CD14-positive monocyte (primary cell): Measurements from ENCODE around the gene CHMP2A. TPM values are rescaled to one million over a fixed set of nuclear protein-coding genes. Genes with fewer than 3 reads are reported as not detected.
"Not testable (repeated sequence)": the region's sequence is repeated elsewhere in the genome, so short reads cannot be mapped to it uniquely, and the experiment has no call there.

ENCODE experiments used
- DNase-seq, 3 donors: peaks; one replicate each; pipeline ENCODE4 v3.0.0-alpha.2; 2011 to 2022
- H2AFZ ChIP-seq: 2 replicates; pipeline ENCODE4 v1.6.0; 2012; ENCODE audit warnings: mild to moderate bottlenecking, low read depth, low read length, inconsistent platforms; ENCODE audit not compliant: insufficient read depth, poor library complexity, severe bottlenecking
- H3K27ac ChIP-seq, 2 donors: 1 replicate in 1 of 2; 2 replicates in 1 of 2; pipeline ENCODE4 v1.5.1; 2012 to 2013; ENCODE audit warnings: low read length in 2 of 2, control low read depth in 1 of 2, inconsistent platforms in 1 of 2, low read depth in 1 of 2, mild to moderate bottlenecking in 1 of 2
- H3K27me3 ChIP-seq, 2 donors: one replicate each; pipeline versions ENCODE4 v1.6.0 to v1.6.1; 2011 to 2013; ENCODE audit warnings: low read length in 2 of 2; ENCODE audit not compliant: control insufficient read depth in 2 of 2, insufficient read depth in 2 of 2
- H3K36me3 ChIP-seq, 2 donors: replicated peaks in 1 of 2; 1 replicate in 1 of 2; 2 replicates in 1 of 2; pipeline versions ENCODE4 v1.5.1 to v1.6.1; 2012 to 2013; ENCODE audit warnings: low read length in 2 of 2, control low read depth in 1 of 2, inconsistent platforms in 1 of 2, mild to moderate bottlenecking in 1 of 2; ENCODE audit not compliant: insufficient read depth in 2 of 2, control insufficient read depth in 1 of 2
- H3K4me1 ChIP-seq, 2 donors: 1 replicate in 1 of 2; 2 replicates in 1 of 2; pipeline versions ENCODE4 v1.5.1 to v1.6.1; 2012 to 2013; ENCODE audit warnings: low read length in 2 of 2, control low read depth in 1 of 2, inconsistent platforms in 1 of 2, mild to moderate bottlenecking in 1 of 2, moderate library complexity in 1 of 2; ENCODE audit not compliant: insufficient read depth in 2 of 2, control insufficient read depth in 1 of 2
- H3K4me2 ChIP-seq: replicated peaks from 2 replicates; pipeline ENCODE3; 2012; ENCODE audit warnings: low read length, moderate library complexity, mild to moderate bottlenecking; ENCODE audit not compliant: poor library complexity, severe bottlenecking; ENCODE audit errors: extremely low read depth
- H3K4me3 ChIP-seq, 3 experiments: fragments of 200-600 bp in 1 of 3; sonication (generic) in 1 of 3; replicated peaks in 1 of 3; 1 replicate in 2 of 3; 2 replicates in 1 of 3; pipeline ENCODE4 v1.5.1; 2011 to 2013; ENCODE audit warnings: low read length in 3 of 3, mild to moderate bottlenecking in 3 of 3, control low read depth in 2 of 3, low read depth in 2 of 3, inconsistent platforms in 1 of 3, moderate library complexity in 1 of 3
- H3K79me2 ChIP-seq: 2 replicates; pipeline ENCODE4 v1.6.0; 2012; ENCODE audit warnings: mild to moderate bottlenecking, control low read depth, inconsistent platforms, low read length, moderate library complexity; ENCODE audit not compliant: insufficient read depth
- H3K9ac ChIP-seq: 2 replicates; pipeline ENCODE4 v1.6.0; 2017; ENCODE audit warnings: low read length, mild to moderate bottlenecking; ENCODE audit not compliant: insufficient read depth, poor library complexity, severe bottlenecking
- H3K9me3 ChIP-seq, 2 donors: replicated peaks in 1 of 2; 1 replicate in 1 of 2; 2 replicates in 1 of 2; pipeline versions ENCODE4 v1.5.1 to v1.6.1; 2012 to 2013; ENCODE audit warnings: low read length in 2 of 2, control low read depth in 1 of 2; ENCODE audit not compliant: control insufficient read depth in 1 of 2, insufficient read depth in 1 of 2
- H4K20me1 ChIP-seq: 2 replicates; pipeline ENCODE4 v1.6.0; 2012; ENCODE audit warnings: mild to moderate bottlenecking, low read length, control low read depth, moderate library complexity; ENCODE audit not compliant: insufficient read depth
- H3K27ac Mint-ChIP-seq, 7 donors: one replicate each; pipeline ENCODE4 v1.8.0; 2020; ENCODE audit warnings: mild to moderate bottlenecking in 7 of 7, mixed read lengths in 7 of 7, moderate library complexity in 6 of 7, inconsistent platforms in 2 of 7
- H3K27me3 Mint-ChIP-seq, 3 donors: one replicate each; pipeline ENCODE4 v1.8.0; 2021 to 2022; ENCODE audit warnings: low read depth in 3 of 3, mild to moderate bottlenecking in 3 of 3, mixed read lengths in 3 of 3, moderate library complexity in 3 of 3, inconsistent platforms in 1 of 3
- H3K36me3 Mint-ChIP-seq, 2 donors: one replicate each; pipeline ENCODE4 v1.8.0; 2020; ENCODE audit warnings: mixed read lengths in 2 of 2, inconsistent platforms in 1 of 2, mild to moderate bottlenecking in 1 of 2
- H3K4me1 Mint-ChIP-seq: one replicate; pipeline ENCODE4 v1.8.0; 2020; ENCODE audit warnings: mild to moderate bottlenecking, mixed read lengths
- H3K4me3 Mint-ChIP-seq, 2 donors: one replicate each; pipeline ENCODE4 v1.8.0; 2020; ENCODE audit warnings: mild to moderate bottlenecking in 2 of 2, mixed read lengths in 2 of 2, moderate library complexity in 1 of 2
- H3K9me3 Mint-ChIP-seq, 7 donors: one replicate each; pipeline ENCODE4 v1.8.0; 2020 to 2022; ENCODE audit warnings: mixed read lengths in 7 of 7, mild to moderate bottlenecking in 6 of 7, moderate library complexity in 6 of 7, inconsistent platforms in 2 of 7
- WGBS: methylation state at CpG from one replicate; pipeline ENCODE4 v1.1.5; 2013; ENCODE audit warnings: missing lambda C conversion rate; ENCODE audit not compliant: insufficient coverage; 5-methylcytosine and 5-hydroxymethylcytosine counted together
- intact Hi-C, 2 donors: fragments of 100-400 bp; cut with micrococcal nuclease; formaldehyde crosslinking; loops; one replicate each; pipeline versions ENCODE4 v1.15.0 to v1.15.1; 2023
- polyA plus RNA-seq, 3 donors: library from polyadenylated mRNA; depleted of rRNA in 1 of 3; unstranded in 2 of 3; stranded (reverse) in 1 of 3; fragments of 300-500 nt in 2 of 3; fragments of >200 nt in 1 of 3; fragmentation: Illumina TruSeq in 2 of 3; gene quantifications; 1 replicate in 2 of 3; 2 replicates in 1 of 3; pipeline ENCODE4 v1.2.3, GENCODE V29; 2012 to 2021
- TF ChIP-seq, protein P1 (sequence below): fragments of 200-600 bp; IDR thresholded peaks from one replicate; pipeline ENCODE4 v1.8.0; 2022; ENCODE audit warnings: antibody characterized with exemption, mild to moderate bottlenecking

Gene CHMP2A
- polyA plus RNA-seq, 3 donors, result 228 to 323 (median 290) TPM

DNA sequence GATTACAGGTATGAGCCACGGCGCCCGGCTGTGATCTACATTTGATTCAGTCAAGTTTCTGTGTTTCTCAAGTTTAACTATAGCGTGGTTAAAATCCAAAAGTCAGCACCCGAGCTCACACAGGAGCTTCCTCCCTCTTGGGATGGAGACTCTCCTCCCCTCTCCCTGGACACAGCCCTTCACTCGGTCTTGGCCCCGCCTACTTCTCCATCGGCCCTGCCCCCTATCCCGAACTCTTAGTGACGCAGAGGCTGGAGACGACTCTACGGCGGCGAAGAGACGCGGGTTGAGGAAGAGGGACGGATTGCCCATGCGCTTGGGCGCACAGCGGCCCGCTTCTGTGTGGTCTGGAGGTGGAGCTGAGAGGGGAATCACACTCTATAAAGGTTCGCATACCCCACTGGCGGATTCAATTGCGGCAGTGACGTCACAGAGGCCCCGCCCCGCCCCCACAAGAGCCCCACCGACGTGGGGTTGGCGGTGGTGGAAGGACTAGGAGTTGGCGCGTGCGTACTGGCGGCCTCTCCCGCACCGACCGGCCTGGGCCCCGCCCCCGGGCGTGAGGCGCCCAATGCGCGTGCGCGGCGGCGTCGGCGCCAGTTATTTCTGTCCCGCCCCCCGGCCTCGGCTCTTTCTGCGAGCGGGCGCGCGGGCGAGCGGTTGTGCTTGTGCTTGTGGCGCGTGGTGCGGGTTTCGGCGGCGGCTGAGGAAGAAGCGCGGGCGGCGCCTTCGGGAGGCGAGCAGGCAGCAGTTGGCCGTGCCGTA lies 10.9 kb downstream of the CHMP2A start, which contains the start of gene TRIM28:
TSS of gene TRIM28 (plus strand) at position 239 of the 765 bp plus-strand sequence. CDS start 694 bp downstream, outside the sequence.
- H3K27me3 ChIP-seq, result peaks cover 2 to 6% of the 10 kb centered on the region in 2 donors
- Mint-ChIP-seq H3K27ac (peak within 1 kb of the TSS; percentile 98 to 100 (median 99)), H3K36me3 (peaks cover 20 to 32% of the 10 kb centered on the region in 2 donors), H3K4me3 (peak within 1 kb of the TSS; percentile 90 to 93), H3K27me3 (peaks cover 5 to 17% (median 12%) of the 10 kb centered on the region in 3 donors), H3K4me1 (peaks cover 38% of the 10 kb centered on the region), H3K9me3 (peaks cover 0 to 5% (median 0%) of the 10 kb centered on the region in 7 donors)
- H3K9ac ChIP-seq, result peak within 1 kb of the TSS; percentile 88
- H3K9me3 ChIP-seq, result no peaks in the 10 kb centered on the region
- intact Hi-C loops, result loop anchor here in 1 of 2 donors (2.0 kb wide), 1 partner anchor 15 kb away; the partner anchor contains the start of gene UBE2M
- H4K20me1 ChIP-seq, result peaks cover 44% of the 10 kb centered on the region
- H3K4me3 ChIP-seq, result peak within 1 kb of the TSS; percentile 76 to 93 (median 84)
- peak within 1 kb of the TSS; percentile 99 for H3K4me2 ChIP-seq
- peak within 1 kb of the TSS; percentile 98 to 100 for H3K27ac ChIP-seq
- H3K79me2 ChIP-seq, result peaks cover 42% of the 10 kb centered on the region
- TF ChIP-seq, protein P1, sequence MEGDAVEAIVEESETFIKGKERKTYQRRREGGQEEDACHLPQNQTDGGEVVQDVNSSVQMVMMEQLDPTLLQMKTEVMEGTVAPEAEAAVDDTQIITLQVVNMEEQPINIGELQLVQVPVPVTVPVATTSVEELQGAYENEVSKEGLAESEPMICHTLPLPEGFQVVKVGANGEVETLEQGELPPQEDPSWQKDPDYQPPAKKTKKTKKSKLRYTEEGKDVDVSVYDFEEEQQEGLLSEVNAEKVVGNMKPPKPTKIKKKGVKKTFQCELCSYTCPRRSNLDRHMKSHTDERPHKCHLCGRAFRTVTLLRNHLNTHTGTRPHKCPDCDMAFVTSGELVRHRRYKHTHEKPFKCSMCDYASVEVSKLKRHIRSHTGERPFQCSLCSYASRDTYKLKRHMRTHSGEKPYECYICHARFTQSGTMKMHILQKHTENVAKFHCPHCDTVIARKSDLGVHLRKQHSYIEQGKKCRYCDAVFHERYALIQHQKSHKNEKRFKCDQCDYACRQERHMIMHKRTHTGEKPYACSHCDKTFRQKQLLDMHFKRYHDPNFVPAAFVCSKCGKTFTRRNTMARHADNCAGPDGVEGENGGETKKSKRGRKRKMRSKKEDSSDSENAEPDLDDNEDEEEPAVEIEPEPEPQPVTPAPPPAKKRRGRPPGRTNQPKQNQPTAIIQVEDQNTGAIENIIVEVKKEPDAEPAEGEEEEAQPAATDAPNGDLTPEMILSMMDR, result no peak
- peaks cover 29 to 32% of the 10 kb centered on the region in 2 donors for H3K4me1 ChIP-seq
- under 1% methylated on average over 52 of the region's 73 CpGs for WGBS
- peak; percentile 96 to 98 (median 97) for DNase-seq
- peaks cover 20 to 21% of the 10 kb centered on the region in 2 donors for H3K36me3 ChIP-seq
- H2AFZ ChIP-seq, result peak within 1 kb of the TSS; percentile 82

GRCh38 chr19:58542641-58543372 lies 12.1 kb downstream of the CHMP2A start:
- Mint-ChIP-seq H3K36me3 (peaks cover 9 to 20% of the 10 kb centered on the region in 2 donors), H3K27ac (peak overlapping the region; percentile 63 to 100 (median 99)), H3K27me3 (peaks cover 14 to 29% (median 21%) of the 10 kb centered on the region in 3 donors), H3K4me1 (peaks cover 45% of the 10 kb centered on the region)
- Histone ChIP-seq H4K20me1 (peaks cover 32% of the 10 kb centered on the region), H3K4me3 (peak overlapping the region in 1 of 3 experiments; percentile 93), H3K79me2 (peaks cover 32% of the 10 kb centered on the region), H3K27ac (peak overlapping the region in 1 of 2 donors; percentile 100), H3K4me1 (peaks cover 39 to 43% of the 10 kb centered on the region in 2 donors), H3K27me3 (peaks cover 8 to 18% of the 10 kb centered on the region in 2 donors)
- H3K36me3 ChIP-seq, H3K9ac ChIP-seq, intact Hi-C loops, H3K4me3 Mint-ChIP-seq, H2AFZ ChIP-seq, H3K9me3 Mint-ChIP-seq, H3K4me2 ChIP-seq, H3K9me3 ChIP-seq: not testable (repeated sequence)
- DNase-seq, result peak in 1 of 3 donors; percentile 46
- 92% methylated on average over 15 of the region's 18 CpGs for WGBS

DNA sequence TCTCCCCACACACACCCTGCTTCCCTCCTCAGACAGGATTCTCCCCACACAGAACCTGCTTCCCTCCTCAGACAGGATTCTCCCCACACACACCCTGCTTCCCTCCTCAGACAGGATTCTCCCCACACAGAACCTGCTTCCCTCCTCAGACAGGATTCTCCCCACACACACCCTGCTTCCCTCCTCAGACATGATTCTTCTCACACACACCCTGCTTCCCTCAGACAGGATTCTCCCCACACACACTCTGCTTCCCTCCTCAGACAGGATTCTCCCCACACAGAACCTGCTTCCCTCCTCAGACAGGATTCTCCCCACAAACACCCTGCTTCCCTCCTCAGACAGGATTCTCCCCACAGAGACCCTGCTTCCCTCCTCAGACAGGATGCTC lies 15.7 kb downstream of the CHMP2A start:
- Histone ChIP-seq H3K4me1 (peaks cover 23 to 28% of the 10 kb centered on the region in 2 donors), H3K27me3 (peaks cover 8 to 25% of the 10 kb centered on the region in 2 donors)
- H3K79me2 ChIP-seq, H3K27ac ChIP-seq, intact Hi-C loops, H3K36me3 ChIP-seq, H3K9ac ChIP-seq, H3K9me3 Mint-ChIP-seq, H3K9me3 ChIP-seq, H3K4me2 ChIP-seq, H3K4me3 ChIP-seq, H3K4me3 Mint-ChIP-seq, H2AFZ ChIP-seq, H4K20me1 ChIP-seq, H3K36me3 Mint-ChIP-seq: not testable (repeated sequence)
- peaks cover 30% of the 10 kb centered on the region for H3K4me1 Mint-ChIP-seq
- peak in 1 of 3 donors; percentile 15 for DNase-seq
- H3K27me3 Mint-ChIP-seq, result peaks cover 22 to 38% (median 27%) of the 10 kb centered on the region in 3 donors
- peak overlapping the region in 1 of 7 donors; percentile 69 for H3K27ac Mint-ChIP-seq
